NCI-H128 (cell line): ENCODE data around the gene ATXN1.

Experiments used
- DNase-seq: peaks from one replicate; lab custom pipeline; 2025; ENCODE audit not compliant: unreplicated experiment; lab: John Stamatoyannopoulos, UW

Gene ATXN1

GRCh38 chr6:16487996-16488674 lies 273.1 kb downstream of the ATXN1 start:
- DNase-seq = no peak

- DNase-seq = no peak
Measured at GRCh38 chr6:16486661-16487060, 274.6 kb downstream of the ATXN1 start.

- no peak for DNase-seq
Measured at GRCh38 chr6:16483315-16483875, 277.9 kb downstream of the ATXN1 start.

GRCh38 chr6:16482702-16483314 lies 278.5 kb downstream of the ATXN1 start:
- no peak for DNase-seq

- no peak for DNase-seq
Measured at GRCh38 chr6:16481697-16482399, 279.4 kb downstream of the ATXN1 start.

GRCh38 chr6:16480763-16481560 lies 280.3 kb downstream of the ATXN1 start:
- DNase-seq = no peak

GRCh38 chr6:16477367-16478149 lies 283.7 kb downstream of the ATXN1 start:
- no peak for DNase-seq

- no peak for DNase-seq
Measured at GRCh38 chr6:16476861-16477260, 284.4 kb downstream of the ATXN1 start.

- DNase-seq = no peak
Measured at GRCh38 chr6:16475494-16475781, 285.8 kb downstream of the ATXN1 start.

GRCh38 chr6:16474772-16475493 lies 286.3 kb downstream of the ATXN1 start:
- no peak for DNase-seq

GRCh38 chr6:16473908-16474771 lies 287.1 kb downstream of the ATXN1 start:
- no peak for DNase-seq

GRCh38 chr6:16473184-16473907 lies 287.9 kb downstream of the ATXN1 start:
- DNase-seq = no peak

- no peak for DNase-seq
Measured at GRCh38 chr6:16472349-16473069, 288.8 kb downstream of the ATXN1 start.

GRCh38 chr6:16471910-16472297 lies 289.4 kb downstream of the ATXN1 start:
- no peak for DNase-seq

GRCh38 chr6:16471222-16471909 lies 289.9 kb downstream of the ATXN1 start:
- no peak for DNase-seq

GRCh38 chr6:16470502-16471221 lies 290.6 kb downstream of the ATXN1 start:
- no peak for DNase-seq
